Measurements from ENCODE around the gene CD14.
"Not testable (repeated sequence)": the region's sequence is repeated elsewhere in the genome, so short reads cannot be mapped to it uniquely, and the experiment has no call there.

Gene CD14

GRCh38 chr5:140633021-140633471, at the start of gene CD14:
CD14 (minus strand) TSS chr5:140633175; CDS start chr5:140633071, 104 bp downstream.
- DNase-seq (ENCODE audit: low read depth in 2 of 2) = no peak

DNA sequence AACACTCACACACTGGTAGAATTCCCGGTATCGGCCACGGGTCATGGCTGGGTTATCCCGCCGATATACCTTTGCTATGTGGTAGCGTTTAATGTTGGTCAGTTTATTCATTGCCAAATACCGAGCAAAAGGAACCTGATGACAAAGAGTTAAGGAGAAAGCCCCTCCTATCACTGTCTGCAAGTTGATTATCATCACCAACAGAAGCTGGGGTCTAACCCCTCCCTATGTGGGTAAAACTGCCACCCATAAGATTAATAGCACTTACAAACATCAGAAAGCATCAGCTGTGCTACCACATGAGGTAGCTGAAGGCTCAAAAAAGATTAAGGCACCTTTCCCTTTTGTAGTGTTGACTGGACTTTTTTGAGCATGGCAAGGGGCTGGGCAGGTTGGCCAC, 46.0 kb upstream of the CD14 start:
- no peak for DNase-seq (ENCODE audit: low read depth in 2 of 2)

- DNase-seq (ENCODE audit: low read depth in 2 of 2) = no peak
Measured at GRCh38 chr5:140677947-140678346, 45.0 kb upstream of the CD14 start.

DNA sequence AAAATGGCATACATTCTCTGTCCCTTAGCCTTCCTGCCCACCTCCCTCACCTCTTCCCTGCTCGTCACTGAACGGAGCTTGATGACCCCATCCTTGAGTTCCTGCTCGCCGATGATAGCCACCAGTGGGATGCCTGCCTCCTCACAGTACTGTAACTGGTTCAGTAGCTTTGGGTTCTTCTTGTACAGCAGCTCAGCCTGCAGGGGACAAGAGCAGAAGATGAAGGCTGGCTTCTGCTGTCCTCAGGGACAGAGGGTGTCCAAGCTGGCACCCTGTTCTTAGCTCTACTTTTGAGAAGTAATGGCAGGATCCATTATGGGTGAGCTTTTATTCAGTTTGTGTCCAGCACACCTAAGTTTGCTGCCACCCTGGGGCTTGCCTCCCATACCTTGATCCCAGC, 41.7 kb upstream of the CD14 start:
- DNase-seq (ENCODE audit: low read depth in 2 of 2) = no peak

DNA sequence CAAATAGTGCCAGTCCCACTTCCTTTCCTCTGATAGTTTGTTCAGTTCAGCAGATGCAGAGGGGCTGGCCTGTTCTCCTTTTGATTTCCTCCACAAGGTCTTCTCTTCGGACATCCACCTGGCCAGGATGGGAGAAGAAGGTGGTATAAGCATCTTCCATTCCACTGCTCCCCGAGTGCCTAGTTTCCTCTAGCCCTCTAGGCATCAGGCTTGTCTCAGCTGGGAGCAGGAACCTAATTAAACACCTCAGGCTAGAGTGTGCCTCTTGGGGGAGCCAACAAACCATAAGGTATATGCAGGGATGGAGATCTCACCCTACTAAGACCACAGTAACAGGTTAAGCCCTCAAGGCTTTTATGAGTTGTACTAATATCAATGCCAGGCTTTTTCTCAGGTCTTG, 41.2 kb upstream of the CD14 start:
- DNase-seq (ENCODE audit: low read depth in 2 of 2) = no peak

- DNase-seq (ENCODE audit: low read depth in 2 of 2) = no peak
Measured at GRCh38 chr5:140673187-140673976, 40.4 kb upstream of the CD14 start, which contains the start of gene DND1. DND1 (minus strand) TSS chr5:140673576; CDS start chr5:140673542, 34 bp downstream.

DNA sequence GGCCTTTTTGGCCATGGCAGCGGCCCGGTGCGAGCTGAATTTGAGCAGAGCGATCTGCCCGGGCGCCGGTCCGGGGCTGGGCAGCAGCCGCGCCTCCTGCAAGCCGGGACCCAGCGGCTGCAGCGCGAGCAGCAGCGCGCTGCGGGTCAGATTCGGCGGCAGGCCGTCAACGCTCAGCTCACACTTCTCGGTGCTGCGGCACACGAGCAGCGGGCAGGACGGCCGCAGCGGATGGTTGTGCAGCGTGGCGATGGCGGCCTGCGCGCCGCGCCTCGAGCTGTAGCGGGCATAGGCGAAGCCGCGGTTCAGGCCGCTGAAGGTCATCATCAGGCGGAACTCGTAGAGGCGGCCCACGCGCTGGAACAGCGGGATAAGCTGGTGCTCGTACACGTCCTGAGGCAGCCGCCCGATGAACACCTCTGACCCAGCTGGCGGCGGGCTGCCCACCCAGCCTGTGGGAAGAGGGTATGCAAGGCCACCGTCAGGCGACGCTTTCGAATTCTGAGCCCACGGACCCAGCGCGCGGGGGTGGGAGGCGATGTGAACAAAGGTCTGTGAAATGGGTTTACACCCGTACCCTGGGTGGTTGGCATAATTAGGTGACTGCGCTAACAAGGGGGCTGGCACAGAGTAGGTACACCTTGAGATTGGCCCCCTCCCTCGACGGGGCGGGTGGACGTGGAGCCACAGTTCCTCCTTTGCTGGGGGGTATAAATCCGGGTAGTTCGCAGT, 39.6 kb upstream of the CD14 start:
- no peak for DNase-seq (ENCODE audit: low read depth in 2 of 2)

- DNase-seq (ENCODE audit: low read depth in 2 of 2) = no peak
Measured at GRCh38 chr5:140671472-140672125, 38.6 kb upstream of the CD14 start.

DNA sequence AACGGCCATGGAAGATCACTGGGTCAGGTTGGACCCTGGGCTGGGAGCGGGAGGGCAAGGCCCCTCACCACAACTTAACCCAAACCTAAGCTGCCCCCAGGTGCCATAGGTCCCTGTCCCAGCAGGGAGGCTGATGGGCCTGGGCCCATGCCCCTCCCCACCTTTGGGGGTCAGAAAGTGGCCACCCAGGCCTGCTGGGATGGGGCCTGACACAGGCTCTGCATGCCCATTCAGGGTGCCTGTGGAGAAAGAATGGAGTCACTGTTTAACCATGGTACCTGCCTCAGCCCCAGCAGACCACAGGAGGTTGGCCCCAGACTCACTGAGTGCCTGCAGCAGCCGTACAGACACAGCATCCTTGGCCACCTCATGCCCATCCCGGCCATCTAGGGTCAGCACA, 38.1 kb upstream of the CD14 start:
- not testable (repeated sequence) for DNase-seq (ENCODE audit: low read depth in 2 of 2)

GRCh38 chr5:140664359-140665119, 31.6 kb upstream of the CD14 start, which contains the start of gene WDR55:
WDR55 (plus strand) TSS chr5:140664904; CDS start chr5:140664913, 9 bp downstream.
- peak; percentile 91 for DNase-seq (ENCODE audit: low read depth in 2 of 2)

- no peak for DNase-seq (ENCODE audit: low read depth in 2 of 2)
Measured at GRCh38 chr5:140664030-140664358, 31.0 kb upstream of the CD14 start.

DNA sequence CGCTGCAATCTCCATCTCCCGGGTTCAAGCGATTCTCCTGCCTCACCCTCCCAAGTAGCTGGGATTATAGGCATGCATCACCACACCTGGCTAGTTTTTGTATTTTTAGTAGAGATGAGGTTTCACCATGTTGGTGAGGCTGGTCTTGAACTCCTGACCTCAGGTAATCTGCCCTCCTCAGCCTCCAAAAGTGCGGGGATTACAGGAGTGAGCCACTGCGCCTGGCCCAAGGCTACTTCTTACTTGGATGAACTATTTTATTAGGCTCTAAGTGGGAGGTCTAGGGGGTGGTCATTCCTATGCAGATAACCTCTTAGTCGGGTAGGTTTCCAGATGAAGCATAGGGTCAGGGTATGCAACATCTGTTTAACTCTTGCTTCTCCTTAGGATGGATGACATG, 27.4 kb upstream of the CD14 start:
- not testable (repeated sequence) for DNase-seq (ENCODE audit: low read depth in 2 of 2)

DNA sequence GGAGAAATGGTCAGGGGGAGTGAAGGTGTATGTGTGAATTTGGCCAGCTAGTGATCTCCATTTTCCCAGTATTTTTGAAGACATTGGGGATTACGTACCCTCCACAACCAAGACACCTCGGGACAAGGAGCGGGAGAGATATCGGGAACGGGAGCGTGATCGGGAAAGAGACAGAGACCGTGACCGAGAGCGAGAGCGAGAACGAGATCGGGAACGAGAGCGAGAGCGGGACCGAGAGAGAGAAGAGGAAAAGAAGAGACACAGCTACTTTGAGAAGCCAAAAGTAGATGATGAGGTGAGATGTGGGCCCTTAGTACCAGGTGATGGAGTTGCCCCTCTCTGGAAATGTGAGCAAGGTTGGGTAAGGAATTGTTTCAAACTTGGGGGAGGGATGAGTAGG, 25.9 kb upstream of the CD14 start:
- DNase-seq (ENCODE audit: low read depth in 2 of 2) = no peak

DNA sequence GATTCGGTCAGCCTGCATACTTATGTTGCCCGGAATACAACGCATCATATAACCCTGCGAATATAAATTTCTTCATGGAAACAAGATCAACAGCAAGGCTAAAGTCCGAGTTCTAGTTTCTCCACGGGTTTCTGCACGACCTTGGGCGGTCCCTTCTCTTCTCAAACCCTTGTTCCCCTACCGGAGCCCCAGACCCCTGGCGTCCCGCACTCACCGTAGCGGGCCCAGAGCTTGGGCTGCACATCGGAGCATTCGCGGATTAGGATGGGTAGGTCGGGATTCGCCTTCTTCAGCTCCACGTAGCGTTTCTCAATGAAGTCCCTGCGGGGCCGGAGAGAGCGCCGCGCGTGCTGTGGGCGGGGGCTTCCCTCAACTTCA, 14.1 kb upstream of the CD14 start:
- no peak for DNase-seq (ENCODE audit: low read depth in 2 of 2)

- DNase-seq (ENCODE audit: low read depth in 2 of 2) = no peak
Measured at GRCh38 chr5:140642718-140643117, 9.7 kb upstream of the CD14 start.

GRCh38 chr5:140641716-140642115, 8.7 kb upstream of the CD14 start:
- no peak for DNase-seq (ENCODE audit: low read depth in 2 of 2)

DNA sequence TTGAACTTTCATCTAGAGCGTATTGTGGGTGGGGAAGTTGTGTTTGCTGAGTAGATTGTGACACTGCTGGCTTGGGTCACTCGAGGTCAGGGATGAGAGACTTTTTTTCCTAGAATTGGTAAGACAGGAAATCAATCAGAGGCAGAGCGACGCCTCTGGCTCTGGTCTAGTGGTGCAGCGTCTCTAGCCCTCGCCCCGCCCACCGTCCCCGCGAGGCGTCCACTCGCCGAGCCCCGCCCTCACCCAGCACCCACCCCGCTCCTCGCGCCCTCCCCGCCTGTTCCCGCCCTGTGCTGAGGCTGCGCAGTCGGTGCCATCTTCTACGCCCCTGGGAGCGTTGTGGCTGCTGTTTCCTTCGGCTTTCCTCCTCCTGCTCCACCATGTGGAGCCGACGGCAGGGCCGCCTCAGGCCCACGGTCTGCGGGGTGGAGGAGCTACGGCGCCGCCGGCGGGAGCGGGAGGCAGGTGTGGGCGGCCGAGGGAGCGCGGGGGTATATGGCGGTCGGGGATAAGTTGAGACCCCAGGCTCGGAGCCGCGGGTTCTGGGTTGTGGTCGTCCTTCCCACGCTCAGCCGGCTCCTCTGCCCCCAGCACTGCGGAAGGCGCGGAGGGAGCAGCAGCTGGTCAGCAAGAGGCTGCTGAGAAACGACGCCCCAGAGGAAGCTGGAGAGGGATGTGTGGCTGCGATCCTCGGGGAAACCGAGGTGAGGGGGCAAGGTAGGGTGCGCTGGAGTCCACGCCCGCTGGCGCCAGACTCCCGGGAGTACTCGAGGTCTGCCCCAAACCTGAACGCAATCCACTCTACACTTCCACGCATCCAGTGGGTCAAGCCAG, 6.4 kb upstream of the CD14 start, which contains the start of gene TMCO6:
Gene TMCO6, plus strand, starts transcription at position 304 of the 834 bp plus-strand sequence. Its CDS starts 77 bp downstream, at position 381.
- DNase-seq (ENCODE audit: low read depth in 2 of 2) = peak; percentile 92

DNA sequence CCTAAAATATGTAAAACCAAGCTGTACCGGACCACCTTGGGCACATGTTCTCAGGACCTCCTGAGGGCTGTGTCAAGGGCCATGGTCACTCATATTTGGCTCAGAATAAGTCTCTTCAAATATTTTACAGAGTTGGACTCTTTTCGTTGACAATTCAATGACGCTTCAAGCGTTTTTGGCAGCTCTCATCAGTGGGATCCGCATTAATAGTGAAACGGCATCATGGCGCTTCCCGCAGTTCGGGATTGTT, 5.8 kb upstream of the CD14 start:
- not testable (repeated sequence) for DNase-seq (ENCODE audit: low read depth in 2 of 2)

GRCh38 chr5:140637371-140638100, 4.6 kb upstream of the CD14 start:
- no peak for DNase-seq (ENCODE audit: low read depth in 2 of 2)
